SK-N-MC (cell line): ENCODE data around the gene PRKAR2B.

Experiments used
- EZH2 ChIP-seq: fragments of 200-600 bp; sonication (generic); IDR thresholded peaks from one replicate; pipeline ENCODE4 v1.6.1; 2017; ENCODE audit warnings: antibody characterized with exemption
- FOXP2 ChIP-seq: optimal IDR thresholded peaks from 2 replicates; pipeline ENCODE3; 2011; ENCODE audit warnings: mild to moderate bottlenecking, moderate library complexity; ENCODE audit not compliant: insufficient read depth; ENCODE audit errors: extremely low read length, control extremely low read depth
- POLR2AphosphoS5 ChIP-seq: IDR thresholded peaks from 2 replicates; pipeline ENCODE4 v1.6.1; 2012; ENCODE audit warnings: mild to moderate bottlenecking, low read depth, low read length, borderline replicate concordance

DNA sequence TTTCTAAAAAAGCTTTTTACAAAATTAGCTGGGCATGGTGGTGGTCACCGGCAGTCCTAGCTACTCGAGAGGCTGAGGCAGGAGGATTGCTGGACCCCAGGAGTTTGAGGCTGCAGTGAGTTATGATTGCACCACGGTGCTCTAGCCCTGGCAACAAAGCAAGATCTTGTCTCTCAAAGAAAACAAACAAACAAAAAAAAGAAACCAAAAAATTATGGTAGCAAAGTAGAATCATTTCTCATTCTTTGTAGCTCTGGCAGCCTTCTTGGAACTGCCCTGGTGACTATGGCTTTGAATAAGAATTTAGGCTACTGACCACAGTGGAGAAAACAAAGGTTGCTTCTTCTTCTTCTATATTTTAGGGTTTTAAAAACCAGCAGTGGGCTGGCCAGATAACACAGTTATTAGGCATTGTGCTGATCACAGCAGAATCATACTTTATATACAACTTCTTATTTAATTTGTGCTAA lies 41.9 kb upstream of the PRKAR2B start:
- no peak for TF ChIP-seq EZH2
- TF ChIP-seq POLR2AphosphoS5, result no peak
- TF ChIP-seq FOXP2, result no peak
